H9 (cell line): Measurements from ENCODE around the gene CEP128. TPM values are rescaled to one million over a fixed set of nuclear protein-coding genes. Genes with fewer than 3 reads are reported as not detected.

Source experiments
- DNase-seq: peaks from one replicate; pipeline ENCODE4 v3.0.0-alpha.2; 2017
- H2AFZ ChIP-seq: one replicate; pipeline ENCODE4 v1.6.1; 2013; ENCODE audit warnings: mild to moderate bottlenecking, low read length, control low read depth, moderate library complexity
- H2AK5ac ChIP-seq: 2 replicates; pipeline ENCODE4 v1.6.1; 2013; ENCODE audit warnings: low read length, control low read depth, mixed read lengths; ENCODE audit not compliant: insufficient read length
- H2BK120ac ChIP-seq: one replicate; pipeline ENCODE4 v1.6.1; 2013; ENCODE audit warnings: low read depth, mild to moderate bottlenecking, low read length, control low read depth, inconsistent platforms; ENCODE audit not compliant: poor library complexity, severe bottlenecking
- H2BK12ac ChIP-seq: 2 replicates; pipeline ENCODE4 v1.6.1; 2013; ENCODE audit warnings: low read length, control low read depth, mixed read lengths, low read depth; ENCODE audit not compliant: insufficient read length
- H2BK15ac ChIP-seq: 2 replicates; pipeline ENCODE4 v1.6.1; 2013; ENCODE audit warnings: low read depth, low read length, control low read depth
- H2BK20ac ChIP-seq: one replicate; pipeline ENCODE4 v1.6.1; 2013; ENCODE audit warnings: low read depth, mild to moderate bottlenecking, low read length, control low read depth, inconsistent platforms; ENCODE audit not compliant: poor library complexity, severe bottlenecking
- H2BK5ac ChIP-seq: 2 replicates; pipeline ENCODE4 v1.6.1; 2013; ENCODE audit warnings: low read length, control low read depth, mixed read lengths; ENCODE audit not compliant: insufficient read length
- H3K14ac ChIP-seq: 2 replicates; pipeline ENCODE4 v1.6.1; 2013; ENCODE audit warnings: low read length, control low read depth; ENCODE audit not compliant: insufficient read depth
- H3K18ac ChIP-seq: 2 replicates; pipeline ENCODE4 v1.6.1; 2013; ENCODE audit warnings: low read depth, mild to moderate bottlenecking, mixed read lengths, low read length, control low read depth; ENCODE audit not compliant: insufficient read length
- H3K23ac ChIP-seq: 2 replicates; pipeline ENCODE4 v1.6.1; 2013; ENCODE audit warnings: low read length, control low read depth, mixed read lengths, low read depth; ENCODE audit not compliant: insufficient read length
- H3K23me2 ChIP-seq: 2 replicates; pipeline ENCODE4 v1.6.1; 2013; ENCODE audit warnings: low read depth, mild to moderate bottlenecking, mixed read lengths, low read length, control low read depth; ENCODE audit not compliant: insufficient read length, poor library complexity, severe bottlenecking
- H3K27ac ChIP-seq: 2 replicates; pipeline ENCODE4 v1.5.1; 2013; ENCODE audit warnings: low read length, control low read depth, mixed read lengths, low read depth; ENCODE audit not compliant: insufficient read length
- H3K27me3 ChIP-seq: 2 replicates; pipeline ENCODE4 v1.6.1; 2013; ENCODE audit warnings: low read length, control low read depth, inconsistent platforms; ENCODE audit not compliant: insufficient read depth
- H3K4ac ChIP-seq: 2 replicates; pipeline ENCODE4 v1.6.1; 2013; ENCODE audit warnings: low read depth, mild to moderate bottlenecking, control low read depth, inconsistent platforms, low read length, moderate library complexity
- H3K4me1 ChIP-seq: 2 replicates; pipeline ENCODE4 v1.6.1; 2013; ENCODE audit warnings: low read length, control low read depth, inconsistent platforms; ENCODE audit not compliant: insufficient read depth
- H3K4me2 ChIP-seq: 2 replicates; pipeline ENCODE4 v1.6.1; 2013; ENCODE audit warnings: low read length, control low read depth, mixed read lengths; ENCODE audit not compliant: insufficient read length, insufficient read depth
- H3K56ac ChIP-seq: 2 replicates; pipeline ENCODE4 v1.6.1; 2013; ENCODE audit warnings: low read depth, mild to moderate bottlenecking, mixed read lengths, low read length, control low read depth; ENCODE audit not compliant: insufficient read length
- H3K79me1 ChIP-seq: 2 replicates; pipeline ENCODE4 v1.6.1; 2013; ENCODE audit warnings: low read depth, mild to moderate bottlenecking, moderate library complexity, low read length, control low read depth, inconsistent platforms; ENCODE audit not compliant: insufficient read depth, poor library complexity, severe bottlenecking
- H3K79me2 ChIP-seq: 2 replicates; pipeline ENCODE4 v1.6.1; 2013; ENCODE audit warnings: low read length, control low read depth, inconsistent platforms; ENCODE audit not compliant: insufficient read depth
- H3K9ac ChIP-seq: 2 replicates; pipeline ENCODE4 v1.6.1; 2013; ENCODE audit warnings: low read length, control low read depth, mixed read lengths; ENCODE audit not compliant: insufficient read length; ENCODE audit errors: extremely low read depth
- H3K9me3 ChIP-seq: one replicate; pipeline ENCODE4 v1.6.1; 2013; ENCODE audit warnings: low read depth, low read length, inconsistent platforms; ENCODE audit not compliant: control insufficient read depth
- H3T11ph ChIP-seq: one replicate; pipeline ENCODE4 v1.6.1; 2013; ENCODE audit warnings: mild to moderate bottlenecking, low read length, control low read depth, inconsistent platforms
- H4K20me1 ChIP-seq: one replicate; pipeline ENCODE4 v1.6.1; 2013; ENCODE audit not compliant: control insufficient read depth, insufficient read length, insufficient read depth
- H4K5ac ChIP-seq: 2 replicates; pipeline ENCODE4 v1.6.1; 2013; ENCODE audit warnings: low read depth, mild to moderate bottlenecking, mixed read lengths, low read length, control low read depth; ENCODE audit not compliant: insufficient read length
- H4K8ac ChIP-seq: replicated peaks from 2 replicates; pipeline ENCODE4 v1.6.1; 2013; ENCODE audit warnings: low read length, control low read depth, mixed read lengths, low read depth; ENCODE audit not compliant: insufficient read length
- H4K91ac ChIP-seq: 2 replicates; pipeline ENCODE4 v1.6.1; 2013; ENCODE audit warnings: low read depth, mild to moderate bottlenecking, moderate library complexity, mixed read lengths, low read length, control low read depth; ENCODE audit not compliant: insufficient read length
- H3K27ac Mint-ChIP-seq, 3 experiments: 2 replicates in 2 of 3; 3 replicates in 1 of 3; pipeline ENCODE4 v1.8.0; 2020 to 2021; ENCODE audit warnings: mixed read lengths in 3 of 3, mild to moderate bottlenecking in 1 of 3, moderate library complexity in 1 of 3
- H3K27me3 Mint-ChIP-seq: 2 replicates; pipeline ENCODE4 v1.8.0; 2021; ENCODE audit warnings: low read depth, mild to moderate bottlenecking, moderate library complexity, mixed read lengths
- H3K36me3 Mint-ChIP-seq, 3 experiments: 2 replicates in 2 of 3; 3 replicates in 1 of 3; pipeline ENCODE4 v1.8.0; 2020 to 2021; ENCODE audit warnings: low read depth in 3 of 3, mixed read lengths in 3 of 3; ENCODE audit not compliant: insufficient read depth in 1 of 3
- H3K4me1 Mint-ChIP-seq, 2 experiments: 2 replicates each; pipeline ENCODE4 v1.8.0; 2020; ENCODE audit warnings: mixed read lengths in 2 of 2
- H3K4me3 Mint-ChIP-seq, 2 experiments: 2 replicates in 1 of 2; 3 replicates in 1 of 2; pipeline ENCODE4 v1.8.0; 2020 to 2021; ENCODE audit warnings: mild to moderate bottlenecking in 2 of 2, mixed read lengths in 2 of 2, moderate library complexity in 1 of 2
- H3K9me3 Mint-ChIP-seq, 2 experiments: 2 replicates in 1 of 2; 3 replicates in 1 of 2; pipeline ENCODE4 v1.8.0; 2020; ENCODE audit warnings: mild to moderate bottlenecking in 2 of 2, mixed read lengths in 2 of 2, moderate library complexity in 1 of 2
- WGBS: extraction: QIAGEN DNeasy Blood & Tissue Kit; methylation state at CpG from one replicate; pipeline ENCODE4 v1.1.7; 2013; ENCODE audit warnings: missing lambda C conversion rate, low lambda C conversion rate, mixed read lengths; ENCODE audit not compliant: insufficient read length; ENCODE audit errors: extremely low coverage; 5-methylcytosine and 5-hydroxymethylcytosine counted together
- total RNA-seq: library from RNA; stranded (reverse); gene quantifications from 2 replicates; pipeline ENCODE4 v1.2.1, GENCODE V29; 2021
- TF ChIP-seq, protein P1 (sequence below): fragments of 200-600 bp; sonication (generic); conservative IDR thresholded peaks from 3 replicates; pipeline ENCODE4 v1.8.0; 2021; ENCODE audit warnings: antibody characterized with exemption, mild to moderate bottlenecking

Gene CEP128
- total RNA-seq, 1 experiment from 2014 or later: 16.3 TPM

DNA sequence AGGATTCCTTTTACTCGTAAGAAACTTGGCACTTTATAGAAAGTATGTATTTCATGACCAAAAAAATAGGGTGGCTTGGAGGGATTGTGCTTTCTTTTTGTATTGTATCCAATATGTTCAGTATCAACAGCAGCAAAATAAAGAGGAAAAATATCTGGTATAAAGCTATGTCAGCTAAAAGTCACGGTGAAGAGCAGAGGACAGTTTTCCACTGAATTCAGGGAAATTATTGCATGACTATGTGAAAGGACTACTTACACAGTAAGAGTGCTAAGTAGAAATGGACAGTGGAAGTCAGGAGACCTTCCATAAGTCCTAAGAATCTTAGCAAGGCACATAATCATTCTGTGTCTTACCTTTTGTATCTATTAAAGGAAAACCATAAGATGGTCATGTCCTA, 33.1 kb upstream of the CEP128 start:
- Histone ChIP-seq H2BK12ac (no peak overlapping the region), H4K91ac (no peak overlapping the region), H3K9ac (no peak overlapping the region), H3K4me1 (no peaks in the 10 kb centered on the region), H4K8ac (no peak overlapping the region), H3K79me1 (no peaks in the 10 kb centered on the region), H4K20me1 (no peaks in the 10 kb centered on the region), H4K5ac (no peak overlapping the region), H2AFZ (no peak overlapping the region), H3K79me2 (no peaks in the 10 kb centered on the region), H3K9me3 (no peaks in the 10 kb centered on the region), H3K27me3 (no peaks in the 10 kb centered on the region), H2BK15ac (no peak overlapping the region), H2AK5ac (no peak overlapping the region), H3K18ac (no peak overlapping the region), H3K14ac (no peak overlapping the region), H2BK5ac (no peak overlapping the region), H3K4ac (no peak overlapping the region), H3K56ac (no peak overlapping the region), H3K4me2 (no peak overlapping the region), H3T11ph (no peak overlapping the region), H3K27ac (no peak overlapping the region), H3K23me2 (no peaks in the 10 kb centered on the region), H3K23ac (no peak overlapping the region), H2BK20ac (no peak overlapping the region), H2BK120ac (no peak overlapping the region)
- no peak overlapping the region for H3K27ac Mint-ChIP-seq
- H3K4me3 Mint-ChIP-seq: no peak overlapping the region
- TF ChIP-seq, protein P1, sequence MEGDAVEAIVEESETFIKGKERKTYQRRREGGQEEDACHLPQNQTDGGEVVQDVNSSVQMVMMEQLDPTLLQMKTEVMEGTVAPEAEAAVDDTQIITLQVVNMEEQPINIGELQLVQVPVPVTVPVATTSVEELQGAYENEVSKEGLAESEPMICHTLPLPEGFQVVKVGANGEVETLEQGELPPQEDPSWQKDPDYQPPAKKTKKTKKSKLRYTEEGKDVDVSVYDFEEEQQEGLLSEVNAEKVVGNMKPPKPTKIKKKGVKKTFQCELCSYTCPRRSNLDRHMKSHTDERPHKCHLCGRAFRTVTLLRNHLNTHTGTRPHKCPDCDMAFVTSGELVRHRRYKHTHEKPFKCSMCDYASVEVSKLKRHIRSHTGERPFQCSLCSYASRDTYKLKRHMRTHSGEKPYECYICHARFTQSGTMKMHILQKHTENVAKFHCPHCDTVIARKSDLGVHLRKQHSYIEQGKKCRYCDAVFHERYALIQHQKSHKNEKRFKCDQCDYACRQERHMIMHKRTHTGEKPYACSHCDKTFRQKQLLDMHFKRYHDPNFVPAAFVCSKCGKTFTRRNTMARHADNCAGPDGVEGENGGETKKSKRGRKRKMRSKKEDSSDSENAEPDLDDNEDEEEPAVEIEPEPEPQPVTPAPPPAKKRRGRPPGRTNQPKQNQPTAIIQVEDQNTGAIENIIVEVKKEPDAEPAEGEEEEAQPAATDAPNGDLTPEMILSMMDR: no peak
- no peaks in the 10 kb centered on the region for H3K9me3 Mint-ChIP-seq
- no CpG with 5 or more reads among the region's 2 CpGs for WGBS
- no peak for DNase-seq
- no peaks in the 10 kb centered on the region for H3K36me3 Mint-ChIP-seq
- H3K4me1 Mint-ChIP-seq: no peaks in the 10 kb centered on the region
- peaks cover 8% of the 10 kb centered on the region for H3K27me3 Mint-ChIP-seq
